DMS 273 (cell line): Measurements from ENCODE around the gene DOC2A.
A peak's percentile ranks its signal among the peaks of the same experiment; 100 is the strongest.

Source experiments
- DNase-seq: peaks from one replicate; lab custom pipeline; 2025; ENCODE audit not compliant: unreplicated experiment; lab: John Stamatoyannopoulos, UW

Gene DOC2A

DNA sequence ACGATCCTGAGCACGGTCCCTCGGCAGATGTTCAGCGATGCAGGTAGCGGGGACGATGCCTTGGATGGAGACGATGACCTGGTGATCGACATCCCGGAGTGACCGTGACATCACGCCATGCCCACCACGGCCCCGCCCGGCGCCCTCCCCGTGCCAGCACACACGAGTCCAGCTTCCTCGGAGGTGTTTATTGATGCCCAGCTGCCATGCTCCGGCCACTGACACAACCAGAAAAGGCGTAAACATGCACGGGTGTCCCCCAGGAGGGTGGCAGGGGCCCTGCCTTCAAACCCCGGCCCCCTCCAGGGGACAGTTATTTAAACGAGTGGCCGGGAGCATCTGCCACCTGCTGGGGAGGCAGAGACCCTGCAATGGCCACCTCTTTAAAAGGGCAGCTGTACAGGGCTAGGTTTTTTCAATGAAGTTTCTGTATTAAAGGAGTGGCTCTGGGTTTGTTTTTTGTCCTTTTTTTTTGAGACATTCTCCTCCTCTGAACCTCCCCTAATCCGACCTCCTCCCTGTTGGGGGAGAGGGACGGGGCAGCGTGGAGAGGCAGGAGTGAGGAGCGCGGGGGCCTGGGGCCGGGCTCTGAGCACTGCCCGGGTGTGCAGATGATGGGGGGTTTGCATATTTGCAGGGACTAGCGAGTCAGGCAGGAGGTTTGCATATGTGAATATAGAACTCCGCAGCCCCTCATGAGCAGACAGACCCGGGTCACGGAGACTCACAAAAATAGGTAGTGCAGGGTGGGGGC, 5.3 kb downstream of the DOC2A start:
- peak; percentile 73 for DNase-seq

DNA sequence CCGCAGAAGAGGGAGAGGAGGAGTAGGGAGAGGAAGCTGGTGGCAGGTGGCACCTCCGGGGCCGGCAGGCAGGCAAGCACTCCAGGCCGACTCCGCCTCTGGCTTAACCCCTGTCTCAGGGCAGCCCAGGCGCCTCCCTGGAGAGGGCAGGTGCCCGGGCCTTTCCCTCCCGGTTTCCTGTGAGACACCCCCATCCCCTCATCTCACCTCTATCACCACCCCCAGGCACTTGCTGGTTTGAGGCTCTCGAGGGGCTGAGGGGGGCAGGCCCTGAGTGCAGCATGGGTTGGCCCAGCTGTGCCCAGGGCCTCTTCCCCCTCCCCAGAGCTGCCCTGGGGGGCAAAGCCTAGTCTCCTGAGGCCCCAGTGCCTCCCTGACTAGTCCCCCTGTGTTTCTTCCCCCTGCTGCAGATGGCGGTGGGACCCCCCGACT, 6.0 kb downstream of the DOC2A start:
- DNase-seq = peak; percentile 65

DNA sequence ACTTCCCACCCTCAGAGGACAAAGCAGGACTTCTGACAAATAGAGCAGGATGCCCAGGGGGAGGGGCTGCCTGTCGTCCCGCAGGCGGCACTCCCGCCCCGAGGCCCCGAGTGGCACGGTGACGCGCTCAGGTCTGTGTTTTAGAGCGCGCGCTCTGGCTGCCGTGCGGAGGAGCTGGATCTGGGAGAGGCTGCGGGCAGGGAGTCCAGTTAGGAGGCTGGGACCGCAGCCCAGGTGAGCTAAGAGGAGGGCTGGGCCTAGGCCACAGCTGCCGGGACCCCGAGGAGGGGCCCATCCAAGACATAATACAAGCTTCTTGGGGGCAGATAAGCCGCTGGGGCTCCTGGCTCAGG, 6.4 kb downstream of the DOC2A start:
- no peak for DNase-seq

DNA sequence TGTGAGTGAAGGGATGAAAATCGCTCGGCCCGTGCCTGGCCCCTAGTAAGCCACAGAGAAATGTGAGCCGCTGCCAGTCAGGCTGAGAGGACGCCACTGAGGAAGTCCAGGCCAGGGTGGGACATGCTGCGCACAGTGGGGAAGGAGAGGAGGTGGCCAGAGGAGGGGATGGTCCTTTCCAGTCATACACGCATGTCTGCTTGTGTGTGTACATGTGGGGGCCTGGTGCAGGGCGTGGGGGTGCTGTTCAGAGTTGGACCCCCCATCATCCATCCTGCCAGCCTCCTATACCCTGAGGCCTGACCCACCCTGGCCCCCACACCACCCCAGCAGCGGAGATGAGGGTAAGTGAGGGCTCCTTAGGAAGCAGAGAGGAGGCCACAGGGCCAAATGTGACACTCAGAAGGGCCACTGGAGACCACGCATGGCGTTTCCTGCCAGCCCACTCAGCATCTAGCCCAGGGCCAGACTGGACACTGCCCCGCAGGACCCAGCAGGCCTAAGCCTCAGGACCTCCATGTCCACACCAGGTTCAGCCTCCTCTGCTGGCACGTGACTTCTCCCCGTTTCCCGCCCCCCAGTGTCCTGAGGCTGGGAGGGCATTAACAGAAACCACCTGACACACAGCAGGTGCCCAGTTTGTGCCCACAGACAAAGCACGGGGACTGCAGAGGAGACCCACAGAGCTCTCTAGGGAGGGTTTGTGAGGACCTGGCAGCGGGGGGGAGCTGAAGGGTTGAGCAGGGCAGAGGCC, 7.0 kb downstream of the DOC2A start:
- no peak for DNase-seq

DNA sequence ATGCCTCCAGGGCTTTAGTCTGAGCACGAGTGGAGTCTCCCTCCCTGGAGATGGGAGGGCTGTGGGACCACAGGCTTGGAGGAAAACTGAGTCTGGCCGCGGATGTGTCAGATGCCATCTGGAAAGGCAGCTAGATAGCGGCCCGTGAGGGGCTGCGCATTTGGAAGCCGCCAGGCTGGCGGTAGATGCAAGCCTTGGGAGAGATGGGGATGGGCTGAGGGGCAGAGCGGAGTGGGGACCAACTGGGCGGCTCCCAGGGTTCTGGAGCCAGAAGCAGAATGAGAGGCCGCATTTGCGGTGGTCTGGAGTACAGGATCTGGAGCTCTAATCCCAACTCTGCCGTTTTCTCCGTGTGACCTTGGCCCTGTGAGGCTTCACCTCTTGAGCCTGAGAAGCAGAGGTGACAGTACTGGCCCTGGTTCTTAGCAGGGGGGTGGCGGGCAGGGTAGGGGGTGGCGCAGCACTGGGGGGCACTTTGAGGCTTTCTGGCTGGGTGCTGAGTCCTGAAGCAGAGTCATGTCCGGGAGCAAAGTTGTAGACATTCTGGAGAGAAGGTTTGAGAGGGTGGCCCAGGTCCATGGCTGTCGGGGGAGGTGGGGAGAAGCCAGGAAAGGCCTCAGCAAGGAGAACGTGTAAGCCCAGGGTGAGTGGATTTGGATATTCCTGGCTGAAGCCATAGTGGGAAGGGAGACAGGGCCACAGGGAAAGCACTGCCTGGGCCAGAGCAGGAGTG, 8.0 kb downstream of the DOC2A start:
- DNase-seq = no peak

DNA sequence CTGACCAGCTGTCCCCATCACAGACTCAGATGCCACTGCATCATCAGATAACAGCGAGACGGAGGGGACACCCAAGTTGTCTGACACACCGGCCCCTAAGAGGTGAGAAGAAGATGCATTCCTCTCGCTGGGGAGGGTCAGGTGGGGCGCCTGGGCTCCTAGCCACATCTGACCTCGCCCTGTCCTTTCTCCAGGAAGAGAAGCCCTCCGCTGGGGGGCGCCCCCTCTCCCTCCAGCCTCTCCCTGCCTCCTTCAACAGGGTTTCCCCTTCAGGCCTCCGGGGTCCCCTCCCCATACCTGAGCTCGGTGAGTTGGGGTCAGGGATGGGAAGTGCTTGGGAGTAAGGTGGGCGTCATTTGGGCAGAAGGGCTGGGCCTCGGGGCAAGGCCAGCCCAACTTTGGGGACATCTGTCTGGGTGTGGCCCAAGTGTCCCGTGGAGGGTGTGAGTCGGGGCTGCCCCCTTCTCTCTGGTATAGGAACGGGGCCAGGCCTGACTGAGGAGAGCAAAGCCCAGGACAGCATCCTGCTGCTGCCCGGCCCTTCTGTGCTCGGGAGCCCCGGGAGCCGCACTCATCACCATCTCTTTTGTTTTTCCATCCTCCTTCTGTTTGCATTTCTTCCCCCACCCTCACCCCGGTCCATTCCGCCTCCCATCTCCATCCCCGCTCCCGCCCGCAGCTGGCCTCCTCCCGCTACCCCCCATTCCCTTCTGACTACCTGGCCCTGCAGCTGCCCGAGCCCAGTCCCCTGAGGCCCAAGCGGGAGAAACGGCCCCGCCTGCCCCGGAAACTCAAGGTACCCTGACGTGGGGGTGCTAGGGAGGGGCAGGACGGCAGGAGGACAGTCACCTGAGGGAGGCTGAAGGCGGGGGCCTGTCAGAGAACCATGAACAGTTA, 9.8 kb downstream of the DOC2A start:
- DNase-seq = no peak

DNA sequence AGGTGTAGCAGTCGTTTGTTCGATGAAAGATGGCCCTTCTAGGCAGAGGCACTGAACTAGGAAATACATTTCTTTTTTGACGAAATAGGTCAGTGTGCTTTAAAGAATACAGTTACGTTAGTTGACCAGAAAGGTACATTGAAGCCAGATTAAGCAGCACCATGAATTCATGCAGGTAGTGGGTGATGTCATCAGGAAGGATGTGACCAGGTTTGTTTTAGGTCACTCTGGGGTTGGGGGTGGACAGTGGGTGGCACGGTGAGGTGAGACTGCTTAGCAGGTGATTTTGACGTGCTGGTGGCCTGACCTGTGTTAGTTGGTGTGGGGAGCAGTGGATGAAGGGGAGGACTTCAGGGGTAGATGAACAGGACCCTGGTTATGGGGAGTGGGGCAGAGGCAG, 11.2 kb downstream of the DOC2A start:
- no peak for DNase-seq

DNA sequence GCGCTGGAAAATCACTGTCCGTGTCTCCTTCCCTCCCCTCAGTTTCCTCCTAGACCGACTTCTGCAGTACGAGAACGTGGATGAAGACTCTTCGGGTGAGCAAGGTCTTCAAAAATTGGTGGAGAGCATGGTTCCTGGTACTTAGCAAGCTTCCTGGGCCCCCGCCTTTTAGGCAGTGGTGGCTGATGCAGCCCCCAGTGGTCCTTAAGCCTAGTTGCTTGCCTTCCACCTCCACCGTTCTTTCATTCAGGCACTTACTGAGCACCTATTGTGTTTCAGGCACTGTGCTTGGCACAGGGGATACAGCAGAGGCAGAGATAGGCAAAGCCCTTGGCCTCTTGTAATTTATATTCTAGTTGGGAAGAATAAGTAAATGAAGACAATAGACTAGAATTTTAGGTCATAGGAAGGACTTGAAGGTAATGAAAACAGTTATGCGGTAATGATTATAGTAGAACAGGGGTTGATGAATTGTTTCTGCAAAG, 14.0 kb downstream of the DOC2A start:
- peak; percentile 58 for DNase-seq

DNA sequence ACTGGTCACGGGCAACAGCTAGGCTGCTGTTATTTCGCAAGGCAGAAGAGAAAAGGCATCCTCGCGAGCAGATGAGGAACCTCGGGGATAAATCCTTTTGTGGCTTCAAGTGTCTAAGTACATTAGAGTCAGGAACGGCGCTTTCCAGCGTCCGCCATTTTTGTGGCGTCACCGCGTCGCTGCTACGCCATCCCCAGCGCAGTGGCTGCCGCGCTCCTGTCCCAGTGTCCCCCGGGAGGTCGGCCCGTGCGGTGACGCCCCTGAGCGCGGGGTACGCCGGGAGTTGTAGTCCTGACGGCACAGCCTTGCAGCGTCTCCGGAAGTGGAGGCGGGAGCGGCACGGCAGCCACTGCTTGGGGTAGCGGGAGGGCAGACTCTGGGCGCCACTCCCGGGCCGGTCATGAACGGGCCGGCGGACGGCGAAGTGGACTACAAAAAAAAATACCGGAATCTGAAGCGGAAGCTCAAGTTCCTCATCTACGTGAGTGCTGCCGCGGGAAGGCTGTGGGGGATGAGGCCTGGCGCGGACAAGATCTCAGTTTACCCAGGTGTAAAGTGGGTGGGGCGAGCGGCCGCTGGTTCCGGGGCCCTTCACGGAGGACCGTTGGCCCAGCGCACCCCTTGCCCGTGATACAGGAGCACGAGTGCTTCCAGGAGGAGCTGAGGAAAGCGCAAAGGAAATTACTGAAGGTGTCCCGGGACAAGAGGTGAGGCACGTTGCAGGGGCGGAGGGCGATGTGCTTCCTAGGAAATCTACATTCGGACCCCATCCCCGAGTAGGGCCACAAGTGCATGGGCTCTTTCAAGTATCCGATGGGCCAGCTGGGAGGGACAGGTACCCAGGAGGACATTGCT, 14.7 kb downstream of the DOC2A start, which contains the start of gene INO80E:
Gene INO80E (plus strand): TSS at position 331 of the 855 bp plus-strand sequence. CDS start 70 bp downstream, at position 401.
- DNase-seq = peak; percentile 98

DNA sequence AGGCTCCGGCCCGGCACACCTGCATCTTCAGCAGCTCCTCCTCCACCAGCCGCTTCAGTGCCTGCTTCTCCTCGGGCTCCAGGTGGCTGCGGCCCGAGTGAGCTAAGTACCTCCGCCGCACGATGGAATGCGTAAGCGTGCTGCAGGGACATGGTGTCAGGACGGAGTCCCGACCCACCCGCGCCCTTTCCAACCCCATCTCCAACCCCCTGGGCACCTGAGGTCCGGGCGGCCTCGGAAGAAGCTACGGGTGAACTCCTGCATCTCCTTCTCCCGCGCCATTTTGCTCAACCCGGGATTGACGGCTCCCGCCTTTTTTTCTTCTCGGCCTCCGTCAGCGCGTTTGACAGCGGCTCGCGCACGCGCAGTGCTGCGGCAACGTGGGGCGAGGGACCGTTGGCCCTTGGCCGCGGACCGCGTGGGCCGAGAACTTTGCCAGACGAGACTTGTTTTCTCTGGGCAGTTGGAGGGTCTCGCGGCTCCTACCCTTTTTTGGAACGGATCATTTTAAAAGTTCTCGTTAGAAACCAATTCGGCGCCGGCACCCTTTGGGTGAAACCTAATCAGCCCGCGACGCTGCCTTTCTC, 15.4 kb downstream of the DOC2A start, which contains the start of gene HIRIP3:
Gene HIRIP3 (minus strand): TSS at position 294 of the 587 bp plus-strand sequence. CDS start 12 bp downstream, at position 282.
- peak; percentile 94 for DNase-seq

DNA sequence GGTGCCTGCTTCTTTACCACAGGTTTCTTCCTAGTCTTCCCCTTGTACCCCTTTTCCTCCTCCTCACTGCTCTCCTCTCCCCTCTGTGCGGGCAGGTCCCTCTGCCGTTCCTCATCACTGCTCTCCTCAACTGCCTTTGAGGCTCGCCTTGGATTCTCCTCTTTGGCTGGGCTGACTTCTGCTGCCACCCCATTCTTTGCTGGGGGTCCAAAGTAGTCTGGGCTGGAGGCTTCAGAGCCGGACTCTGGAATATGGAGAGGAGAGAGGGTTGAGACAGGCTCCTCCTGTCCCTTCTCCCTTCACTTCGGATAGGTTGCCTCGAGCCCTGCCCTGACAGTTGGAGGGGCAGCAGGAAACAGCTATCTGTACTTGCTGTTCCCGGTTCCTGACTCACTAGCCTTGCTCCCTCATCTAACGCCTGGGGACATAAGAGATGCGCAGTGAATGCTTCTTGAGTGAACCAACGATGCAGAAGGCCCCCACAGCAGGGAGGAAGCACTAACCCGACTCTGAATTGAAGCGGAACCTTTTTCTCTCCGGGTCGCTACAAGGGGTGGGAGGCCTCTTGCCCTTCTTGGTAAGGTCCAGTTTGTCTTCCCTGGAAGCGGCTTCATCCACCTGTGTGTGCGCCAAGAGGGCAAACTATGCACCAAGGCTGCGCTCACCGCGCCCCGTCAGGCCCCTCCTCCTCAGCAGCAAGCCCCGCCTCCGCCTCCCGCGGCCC, 16.1 kb downstream of the DOC2A start:
- DNase-seq = no peak

DNA sequence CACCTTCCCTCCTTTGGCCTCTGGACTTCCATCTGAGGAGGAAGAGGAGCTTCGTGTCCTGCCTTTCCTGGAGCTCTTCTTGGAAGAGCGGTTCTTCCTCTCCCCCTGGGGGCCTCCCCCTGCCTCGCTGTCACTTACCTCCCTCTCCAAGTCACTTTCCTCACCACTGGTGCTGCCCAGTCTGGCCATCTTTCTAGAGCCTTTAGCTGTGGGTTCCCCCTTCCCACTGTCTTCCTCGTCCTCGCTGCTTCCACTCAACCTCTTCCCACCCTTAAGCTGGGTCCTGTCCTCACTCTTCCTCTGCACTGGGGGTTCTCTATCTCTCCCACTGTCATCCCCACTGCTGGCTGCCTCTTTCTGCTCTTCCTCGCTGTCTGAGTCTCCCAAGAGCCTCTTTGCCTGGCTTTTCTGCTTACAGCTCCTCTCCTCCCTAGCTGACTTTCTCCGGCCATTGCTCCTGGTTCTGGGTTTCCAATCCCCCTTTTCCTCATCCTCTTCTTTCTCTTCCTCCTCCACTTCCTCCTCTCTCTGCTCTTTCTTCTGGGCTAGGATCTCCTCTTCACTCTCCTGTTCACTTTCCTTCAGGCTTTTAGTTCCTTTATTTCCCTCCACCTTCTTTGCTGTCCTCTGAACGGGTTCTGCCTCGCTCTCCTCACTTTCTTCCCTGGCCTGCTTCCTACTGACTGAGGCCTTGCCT, 16.8 kb downstream of the DOC2A start:
- DNase-seq = no peak

DNA sequence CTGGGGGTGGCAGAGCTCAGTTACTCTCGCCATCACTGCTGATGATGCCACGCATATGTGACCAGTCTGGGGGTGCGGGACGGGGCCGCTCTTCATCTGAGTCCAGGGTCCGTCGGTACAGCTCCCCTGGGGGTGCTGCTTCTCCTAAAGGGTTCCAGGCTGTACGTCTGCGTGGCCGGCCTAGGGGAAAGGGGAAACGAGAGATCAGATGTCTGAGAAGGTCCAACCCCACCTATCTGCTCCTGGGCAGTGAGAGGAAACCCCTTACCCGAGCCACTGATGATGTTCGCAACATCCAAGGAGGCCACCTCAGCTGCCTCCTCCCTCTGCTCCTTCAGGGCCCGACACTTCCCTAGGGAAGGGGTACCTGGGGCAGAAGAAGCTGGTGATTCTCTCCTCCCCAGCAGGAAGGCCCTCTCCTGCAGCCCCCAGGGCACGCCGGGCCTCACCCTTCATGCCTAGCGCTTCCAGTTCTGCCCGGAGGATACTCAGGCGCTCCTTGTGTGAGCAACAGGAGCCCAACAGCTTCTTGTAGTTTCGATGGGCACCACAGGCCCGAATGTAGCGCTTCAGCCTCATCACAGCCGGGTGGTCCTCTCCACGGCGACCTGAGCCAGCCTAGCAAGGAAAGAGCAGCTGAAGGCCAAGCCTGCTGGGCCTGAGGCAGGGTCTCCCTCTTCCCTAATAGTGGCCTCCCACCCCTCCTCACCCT, 17.5 kb downstream of the DOC2A start:
- DNase-seq = no peak

DNA sequence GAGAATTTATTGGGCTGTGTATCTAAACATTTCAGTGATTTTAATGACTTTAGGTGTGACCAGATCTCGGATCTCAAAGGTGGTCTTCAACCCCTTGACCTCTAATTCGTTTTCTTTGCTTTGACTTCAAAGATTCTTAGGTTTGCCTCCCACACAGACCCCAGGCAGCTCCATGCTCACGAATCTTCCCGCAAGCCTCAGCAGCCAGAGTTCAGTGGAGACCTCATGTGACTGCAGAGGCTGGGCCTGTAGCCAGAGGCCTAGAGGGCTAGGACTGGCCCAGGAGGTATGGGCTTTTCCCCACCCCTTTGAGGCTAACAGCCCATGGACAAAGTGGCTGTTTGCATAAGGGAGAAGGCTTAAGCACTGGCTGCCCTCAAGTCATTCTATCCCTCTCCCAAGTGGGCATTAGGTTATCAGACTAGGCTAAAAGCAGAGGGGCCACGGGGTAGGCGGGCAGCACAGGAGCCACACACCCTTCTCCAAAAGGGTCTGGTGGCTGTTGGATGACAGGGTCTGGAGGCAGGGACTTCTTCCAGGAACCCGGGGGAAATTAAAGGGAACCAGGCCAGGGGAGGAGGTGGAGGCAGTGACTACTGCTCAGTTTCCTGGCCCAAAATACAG, 18.4 kb downstream of the DOC2A start:
- no peak for DNase-seq

DNA sequence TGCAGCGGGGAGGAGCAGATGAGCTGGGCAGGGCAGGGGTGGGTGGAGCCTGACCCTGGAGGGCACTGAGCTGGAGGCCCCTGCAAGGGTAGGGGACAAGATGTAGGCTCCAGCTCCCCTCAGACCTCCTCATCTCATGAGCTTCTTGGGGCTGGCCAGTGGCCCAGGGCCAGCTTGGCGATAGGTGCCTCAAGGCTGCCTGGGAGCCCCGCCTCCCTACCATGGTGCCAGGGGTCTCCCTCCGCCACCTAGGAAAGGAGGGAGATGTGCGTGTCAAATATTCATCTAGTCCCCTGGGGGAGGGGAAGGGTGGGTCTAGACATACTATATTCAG, 19.3 kb downstream of the DOC2A start:
- DNase-seq = no peak

DNA sequence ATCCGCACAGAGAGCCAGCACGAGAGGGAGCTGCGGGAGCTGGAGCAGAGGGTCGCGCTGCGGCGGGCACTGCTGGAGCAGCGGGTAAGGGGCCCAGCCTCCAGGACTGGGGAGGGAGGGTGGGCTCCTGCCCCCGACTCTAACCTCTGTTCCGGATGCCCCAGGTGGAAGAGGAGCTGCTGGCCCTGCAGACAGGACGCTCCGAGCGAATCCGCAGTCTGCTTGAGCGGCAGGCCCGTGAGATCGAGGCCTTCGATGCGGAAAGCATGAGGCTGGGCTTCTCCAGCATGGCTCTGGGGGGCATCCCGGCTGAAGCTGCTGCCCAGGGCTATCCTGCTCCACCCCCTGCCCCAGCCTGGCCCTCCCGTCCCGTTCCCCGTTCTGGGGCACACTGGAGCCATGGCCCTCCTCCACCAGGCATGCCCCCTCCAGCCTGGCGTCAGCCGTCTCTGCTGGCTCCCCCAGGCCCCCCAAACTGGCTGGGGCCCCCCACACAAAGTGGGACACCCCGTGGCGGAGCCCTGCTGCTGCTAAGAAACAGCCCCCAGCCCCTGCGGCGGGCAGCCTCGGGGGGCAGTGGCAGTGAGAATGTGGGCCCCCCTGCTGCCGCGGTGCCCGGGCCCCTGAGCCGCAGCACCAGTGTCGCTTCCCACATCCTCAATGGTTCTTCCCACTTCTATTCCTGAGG, 19.8 kb downstream of the DOC2A start:
- no peak for DNase-seq
